HL-60/S4 treated with phorbol 12-myristate 13-acetate at 8.2 ng/mL for 4 days and 3 days (cell line): ENCODE measurements around the gene ASGR2.
"Not testable (repeated sequence)": the region's sequence is repeated elsewhere in the genome, so short reads cannot be mapped to it uniquely, and the experiment has no call there.

Experiments
- in situ Hi-C: fragments of 300-500 bp; cut with MboI; formaldehyde crosslinking; loops from 2 replicates; pipeline ENCODE4 v1.15.0; 2022; ENCODE audit warnings: low sequenced_read_pairs

Gene ASGR2

GRCh38 chr17:7114241-7114874 is at the start of gene ASGR2:
ASGR2 (minus strand) TSS chr17:7114822; CDS start chr17:7114240, 582 bp downstream.
- in situ Hi-C loops: no loop called here

GRCh38 chr17:7159571-7159970 is 44.9 kb upstream of the ASGR2 start:
- in situ Hi-C loops: not testable (repeated sequence)

- in situ Hi-C loops: not testable (repeated sequence)
These were observed 43.8 kb upstream of the ASGR2 start for GRCh38 chr17:7158424-7158823.

- in situ Hi-C loops: no loop called here
These were observed 41.8 kb upstream of the ASGR2 start for GRCh38 chr17:7156342-7156940.

GRCh38 chr17:7147772-7148171 is 33.1 kb upstream of the ASGR2 start:
- in situ Hi-C loops: no loop called here

- in situ Hi-C loops: no loop called here
These were observed 31.5 kb upstream of the ASGR2 start for GRCh38 chr17:7146115-7146514.

GRCh38 chr17:7144213-7144612 is 29.6 kb upstream of the ASGR2 start:
- in situ Hi-C loops: no loop called here

GRCh38 chr17:7141824-7142223 is 27.2 kb upstream of the ASGR2 start:
- in situ Hi-C loops: no loop called here

- in situ Hi-C loops: loop anchor here (10.0 kb wide), 1 partner anchor 75 kb away; no protein-coding TSS in a partner anchor
These were observed 24.8 kb upstream of the ASGR2 start for GRCh38 chr17:7139400-7139799.

GRCh38 chr17:7138800-7139381 is 24.3 kb upstream of the ASGR2 start:
- in situ Hi-C loops: loop anchor here (10.0 kb wide), 1 partner anchor 74 kb away; no protein-coding TSS in a partner anchor

GRCh38 chr17:7137171-7137943 is 22.7 kb upstream of the ASGR2 start:
- in situ Hi-C loops: loop anchor here (10.0 kb wide), 1 partner anchor 73 kb away; no protein-coding TSS in a partner anchor

- in situ Hi-C loops: loop anchor here (10.0 kb wide), 1 partner anchor 72 kb away; no protein-coding TSS in a partner anchor
These were observed 21.8 kb upstream of the ASGR2 start for GRCh38 chr17:7136266-7136877.

GRCh38 chr17:7133916-7134315 is 19.3 kb upstream of the ASGR2 start:
- in situ Hi-C loops: loop anchor here (10.0 kb wide), 1 partner anchor 69 kb away; no protein-coding TSS in a partner anchor

GRCh38 chr17:7133424-7133823 is 18.8 kb upstream of the ASGR2 start:
- in situ Hi-C loops: loop anchor here (10.0 kb wide), 1 partner anchor 69 kb away; no protein-coding TSS in a partner anchor

- in situ Hi-C loops: loop anchor here (10.0 kb wide), 1 partner anchor 68 kb away; no protein-coding TSS in a partner anchor
These were observed 18.0 kb upstream of the ASGR2 start for GRCh38 chr17:7132511-7133094.

- in situ Hi-C loops: loop anchor here (10.0 kb wide), 1 partner anchor 67 kb away; no protein-coding TSS in a partner anchor
These were observed 16.8 kb upstream of the ASGR2 start for GRCh38 chr17:7131423-7131791.

- in situ Hi-C loops: loop anchor here (10.0 kb wide), 1 partner anchor 66 kb away; no protein-coding TSS in a partner anchor
These were observed 16.2 kb upstream of the ASGR2 start for GRCh38 chr17:7130621-7131422.

- in situ Hi-C loops: no loop called here
These were observed 14.7 kb upstream of the ASGR2 start for GRCh38 chr17:7129311-7129710.

- in situ Hi-C loops: no loop called here
These were observed 13.5 kb upstream of the ASGR2 start for GRCh38 chr17:7128160-7128559.
